ENCODE results near the gene ABHD12. TPM values are rescaled to one million over a fixed set of nuclear protein-coding genes. Genes with fewer than 3 reads are reported as not detected.
A peak's percentile ranks its signal among the peaks of the same experiment; 100 is the strongest.

The ABHD12 gene
- total RNA-seq, 1 donor from 2014 or later, result 42.9 TPM

DNA sequence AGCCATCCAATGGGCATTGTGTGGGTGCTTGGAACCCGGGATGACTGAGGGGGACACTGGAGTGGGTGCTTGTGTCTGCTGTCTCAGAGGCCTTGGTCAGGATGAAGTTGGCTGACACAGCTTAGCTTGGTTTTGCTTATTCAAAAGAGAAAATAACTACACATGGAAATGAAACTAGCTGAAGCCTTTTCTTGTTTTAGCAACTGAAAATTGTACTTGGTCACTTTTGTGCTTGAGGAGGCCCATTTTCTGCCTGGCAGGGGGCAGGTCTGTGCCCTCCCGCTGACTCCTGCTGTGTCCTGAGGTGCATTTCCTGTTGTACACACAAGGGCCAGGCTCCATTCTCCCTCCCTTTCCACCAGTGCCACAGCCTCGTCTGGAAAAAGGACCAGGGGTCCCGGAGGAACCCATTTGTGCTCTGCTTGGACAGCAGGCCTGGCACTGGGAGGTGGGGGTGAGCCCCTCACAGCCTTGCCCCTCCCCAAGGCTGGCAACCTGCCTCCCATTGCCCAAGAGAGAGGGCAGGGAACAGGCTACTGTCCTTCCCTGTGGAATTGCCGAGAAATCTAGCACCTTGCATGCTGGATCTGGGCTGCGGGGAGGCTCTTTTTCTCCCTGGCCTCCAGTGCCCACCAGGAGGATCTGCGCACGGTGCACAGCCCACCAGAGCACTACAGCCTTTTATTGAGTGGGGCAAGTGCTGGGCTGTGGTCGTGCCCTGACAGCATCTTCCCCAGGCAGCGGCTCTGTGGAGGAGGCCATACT lies 93.3 kb downstream of the ABHD12 start:
- no peaks in the 10 kb centered on the region for H3K9me3 Mint-ChIP-seq (ENCODE audit: unreplicated experiment)
- TF ChIP-seq, protein P1, sequence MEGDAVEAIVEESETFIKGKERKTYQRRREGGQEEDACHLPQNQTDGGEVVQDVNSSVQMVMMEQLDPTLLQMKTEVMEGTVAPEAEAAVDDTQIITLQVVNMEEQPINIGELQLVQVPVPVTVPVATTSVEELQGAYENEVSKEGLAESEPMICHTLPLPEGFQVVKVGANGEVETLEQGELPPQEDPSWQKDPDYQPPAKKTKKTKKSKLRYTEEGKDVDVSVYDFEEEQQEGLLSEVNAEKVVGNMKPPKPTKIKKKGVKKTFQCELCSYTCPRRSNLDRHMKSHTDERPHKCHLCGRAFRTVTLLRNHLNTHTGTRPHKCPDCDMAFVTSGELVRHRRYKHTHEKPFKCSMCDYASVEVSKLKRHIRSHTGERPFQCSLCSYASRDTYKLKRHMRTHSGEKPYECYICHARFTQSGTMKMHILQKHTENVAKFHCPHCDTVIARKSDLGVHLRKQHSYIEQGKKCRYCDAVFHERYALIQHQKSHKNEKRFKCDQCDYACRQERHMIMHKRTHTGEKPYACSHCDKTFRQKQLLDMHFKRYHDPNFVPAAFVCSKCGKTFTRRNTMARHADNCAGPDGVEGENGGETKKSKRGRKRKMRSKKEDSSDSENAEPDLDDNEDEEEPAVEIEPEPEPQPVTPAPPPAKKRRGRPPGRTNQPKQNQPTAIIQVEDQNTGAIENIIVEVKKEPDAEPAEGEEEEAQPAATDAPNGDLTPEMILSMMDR (IDR thresholded peaks at IDR 0.05), result no peak
- peak overlapping the region; percentile 71 for H3K27ac Mint-ChIP-seq (ENCODE audit: unreplicated experiment)
- H3K27me3 Mint-ChIP-seq (ENCODE audit: unreplicated experiment), result no peaks in the 10 kb centered on the region
- H3K4me3 Mint-ChIP-seq (ENCODE audit: unreplicated experiment), result no peak overlapping the region
- no peak for DNase-seq (ENCODE audit: extremely low spot score, unreplicated experiment)
- H3K36me3 Mint-ChIP-seq (ENCODE audit: unreplicated experiment), result peaks cover 13% of the 10 kb centered on the region
- peaks cover 42% of the 10 kb centered on the region for H3K4me1 Mint-ChIP-seq (ENCODE audit: unreplicated experiment)

DNA sequence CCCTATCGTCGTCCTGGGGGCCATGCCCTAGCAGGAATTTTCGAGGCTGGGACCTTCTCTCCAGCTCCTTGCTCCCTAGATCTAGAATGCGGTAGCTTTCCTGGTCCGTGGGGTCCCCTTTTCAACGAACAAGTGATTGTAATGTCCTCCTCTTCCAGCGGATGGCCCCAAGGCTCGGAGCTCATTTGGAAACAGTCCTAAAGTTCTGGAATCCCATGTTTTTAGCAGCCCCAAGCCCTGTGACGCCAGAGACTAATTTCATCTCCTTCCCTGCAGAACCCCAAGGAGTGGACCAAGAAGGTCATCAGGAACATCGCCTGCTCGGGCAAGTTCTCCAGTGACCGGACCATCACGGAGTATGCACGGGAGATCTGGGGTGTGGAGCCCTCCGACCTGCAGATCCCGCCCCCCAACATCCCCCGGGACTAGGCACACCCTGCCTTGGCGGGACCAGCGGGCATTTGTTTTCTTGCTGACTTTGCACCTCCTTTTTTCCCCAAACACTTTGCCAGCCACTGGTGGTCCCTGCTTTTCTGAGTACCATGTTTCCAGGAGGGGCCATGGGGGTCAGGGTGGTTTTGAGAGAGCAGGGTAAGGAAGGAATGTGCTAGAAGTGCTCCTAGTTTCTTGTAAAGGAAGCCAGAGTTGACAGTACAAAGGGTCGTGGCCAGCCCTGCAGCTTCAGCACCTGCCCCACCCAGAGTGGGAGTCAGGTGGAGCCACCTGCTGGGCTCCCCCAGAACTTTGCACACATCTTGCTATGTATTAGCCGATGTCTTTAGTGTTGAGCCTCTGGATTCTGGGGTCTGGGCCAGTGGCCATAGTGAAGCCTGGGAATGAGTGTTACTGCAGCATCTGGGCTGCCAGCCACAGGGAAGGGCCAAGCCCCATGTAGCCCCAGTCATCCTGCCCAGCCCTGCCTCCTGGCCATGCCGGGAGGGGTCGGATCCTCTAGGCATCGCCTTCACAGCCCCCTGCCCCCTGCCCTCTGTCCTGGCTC lies 94.2 kb downstream of the ABHD12 start:
- Mint-ChIP-seq H3K27me3 (ENCODE audit: unreplicated experiment) (no peaks in the 10 kb centered on the region), H3K27ac (ENCODE audit: unreplicated experiment) (peak overlapping the region; percentile 71), H3K9me3 (ENCODE audit: unreplicated experiment) (no peaks in the 10 kb centered on the region)

DNA sequence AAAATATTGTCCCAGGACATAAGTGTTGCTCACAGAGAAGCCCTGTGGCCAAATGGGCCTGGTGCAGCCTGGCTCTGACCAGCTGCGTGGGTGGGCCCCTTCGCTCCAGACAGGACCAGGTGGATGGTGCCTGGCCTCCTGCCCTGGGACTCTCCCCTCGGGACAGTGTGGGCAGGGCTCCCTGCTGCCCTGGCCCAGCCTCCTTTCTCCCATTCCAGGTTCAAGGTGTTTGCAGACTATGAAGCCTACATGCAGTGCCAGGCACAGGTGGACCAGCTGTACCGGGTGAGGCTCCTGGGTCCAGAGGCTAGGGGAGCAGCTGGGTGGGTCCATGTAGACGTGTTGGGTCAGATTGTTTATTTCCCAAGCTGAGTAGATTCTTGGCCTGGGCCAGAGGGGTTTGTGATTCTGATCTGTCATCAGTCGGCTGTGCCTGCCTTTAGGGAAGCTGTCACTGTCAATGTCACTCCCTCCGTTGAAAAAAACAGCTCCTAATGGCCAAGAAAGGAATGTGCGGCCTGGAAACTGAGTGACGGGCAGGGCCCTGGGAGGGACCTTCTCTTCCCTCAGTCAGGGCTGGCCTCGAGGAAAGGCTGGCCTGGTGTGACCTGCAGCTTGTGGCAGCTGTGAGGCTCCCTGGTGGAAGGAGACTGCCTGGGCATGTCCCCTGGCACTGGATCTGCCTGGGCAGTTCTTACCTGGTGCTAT lies 95.1 kb downstream of the ABHD12 start:
- Mint-ChIP-seq H3K36me3 (ENCODE audit: unreplicated experiment) (peaks cover 18% of the 10 kb centered on the region), H3K9me3 (ENCODE audit: unreplicated experiment) (no peaks in the 10 kb centered on the region), H3K4me3 (ENCODE audit: unreplicated experiment) (no peak overlapping the region), H3K4me1 (ENCODE audit: unreplicated experiment) (peaks cover 42% of the 10 kb centered on the region), H3K27ac (ENCODE audit: unreplicated experiment) (peak overlapping the region; percentile 71), H3K27me3 (ENCODE audit: unreplicated experiment) (no peaks in the 10 kb centered on the region)
- TF ChIP-seq, protein P1 (IDR thresholded peaks at IDR 0.05), result no peak
- DNase-seq (ENCODE audit: extremely low spot score, unreplicated experiment), result no peak

More for the DNA sequence above, 94.2 kb downstream of the ABHD12 start:
- H3K36me3 Mint-ChIP-seq (ENCODE audit: unreplicated experiment), result peaks cover 18% of the 10 kb centered on the region
- peaks cover 42% of the 10 kb centered on the region for H3K4me1 Mint-ChIP-seq (ENCODE audit: unreplicated experiment)
- TF ChIP-seq, protein P1 (IDR thresholded peaks at IDR 0.05), result peak; percentile 42
- DNase-seq (ENCODE audit: extremely low spot score, unreplicated experiment), result no peak
- H3K4me3 Mint-ChIP-seq (ENCODE audit: unreplicated experiment), result no peak overlapping the region

DNA sequence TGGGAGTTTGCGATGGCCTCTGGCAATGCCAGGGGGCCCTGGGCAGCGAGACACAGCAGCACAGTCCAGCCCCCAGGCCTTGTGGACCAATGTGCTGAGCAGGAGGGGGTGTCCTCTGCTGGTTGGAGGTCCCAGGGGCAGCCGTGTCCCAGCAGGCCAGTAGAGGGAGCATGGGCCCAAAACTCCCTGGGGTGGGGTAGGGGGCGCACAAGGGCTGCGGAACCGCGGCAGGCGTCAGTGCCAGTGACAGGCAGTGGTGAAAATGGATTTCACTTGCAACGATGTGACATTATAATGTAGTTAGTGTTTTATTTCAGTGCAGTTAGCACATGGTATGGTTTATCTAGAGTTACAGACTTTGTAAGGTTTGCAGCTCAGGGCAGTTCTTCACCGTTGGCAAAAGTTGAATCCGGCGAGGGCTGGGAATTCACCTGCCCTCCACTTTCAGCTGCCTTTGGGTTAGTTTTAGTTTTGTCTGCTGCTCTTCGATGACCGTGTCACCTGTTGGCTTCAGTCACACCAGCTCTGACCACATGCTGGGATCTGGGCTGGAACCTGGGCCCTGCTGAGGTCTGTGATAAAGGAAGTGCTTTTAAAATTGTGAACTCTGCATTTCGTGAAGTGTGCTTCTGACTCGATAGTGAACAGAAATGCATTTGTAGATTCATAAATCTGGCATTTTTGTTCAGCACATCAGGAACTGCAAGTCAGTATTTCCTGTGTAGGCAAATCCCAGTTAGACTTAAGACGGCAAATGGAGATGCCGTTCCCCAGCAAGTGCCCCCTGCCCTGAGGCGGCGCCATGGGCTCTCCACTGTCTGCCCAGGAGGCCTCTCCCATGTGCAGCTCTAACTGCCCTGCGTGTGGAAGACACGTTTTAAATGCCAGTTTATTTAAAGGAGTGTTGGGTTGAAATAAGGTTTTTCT lies 95.9 kb downstream of the ABHD12 start:
- peaks cover 20% of the 10 kb centered on the region for H3K36me3 Mint-ChIP-seq (ENCODE audit: unreplicated experiment)
- no peaks in the 10 kb centered on the region for H3K27me3 Mint-ChIP-seq (ENCODE audit: unreplicated experiment)
- H3K4me1 Mint-ChIP-seq (ENCODE audit: unreplicated experiment), result peaks cover 38% of the 10 kb centered on the region
- DNase-seq (ENCODE audit: extremely low spot score, unreplicated experiment), result no peak
- no peaks in the 10 kb centered on the region for H3K9me3 Mint-ChIP-seq (ENCODE audit: unreplicated experiment)
- TF ChIP-seq, protein P1 (IDR thresholded peaks at IDR 0.05), result peak; percentile 70
- H3K4me3 Mint-ChIP-seq (ENCODE audit: unreplicated experiment), result no peak overlapping the region
- H3K27ac Mint-ChIP-seq (ENCODE audit: unreplicated experiment), result peak overlapping the region; percentile 31
